Measurements from ENCODE around the gene ARIH2.
A peak's percentile ranks its signal among the peaks of the same experiment; 100 is the strongest.

The ARIH2 gene

DNA sequence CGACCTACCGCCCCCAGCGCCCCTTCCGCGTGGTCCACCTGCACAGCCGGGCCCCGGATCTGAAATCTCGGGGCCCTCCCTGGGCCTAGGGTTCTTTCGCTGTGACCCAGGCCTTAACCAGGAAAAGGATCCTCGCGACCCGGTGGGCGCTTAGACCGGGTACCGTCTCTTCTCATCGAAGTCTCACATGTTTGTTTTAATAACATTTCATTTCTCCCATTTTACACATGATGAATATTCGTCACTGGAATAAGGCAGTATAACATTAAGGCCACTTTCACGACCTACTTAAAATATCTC is 100.0 kb downstream of the ARIH2 start:
- no peak for DNase-seq (ENCODE audit: low read depth in 1 of 2, low spot score in 1 of 2)

DNA sequence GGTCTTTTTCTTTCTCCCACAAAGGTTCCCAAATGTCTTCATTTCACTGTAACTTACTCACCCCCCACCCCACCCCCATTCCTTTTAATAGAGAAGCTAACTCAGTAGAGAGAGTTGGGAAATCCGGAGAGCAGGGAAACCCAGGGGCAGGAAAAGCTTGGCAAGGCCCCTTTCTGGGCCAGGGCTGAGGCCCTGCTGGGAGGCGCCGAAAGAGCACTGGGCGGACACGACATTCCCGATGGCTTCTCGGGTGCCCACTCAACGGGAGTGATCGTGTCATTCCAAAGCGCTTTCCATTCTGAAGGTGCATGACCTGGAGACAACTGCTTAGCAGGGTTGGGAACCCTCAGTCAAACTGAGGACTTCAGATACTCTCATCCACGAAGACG is 101.3 kb downstream of the ARIH2 start:
- DNase-seq (ENCODE audit: low read depth in 1 of 2, low spot score in 1 of 2), result no peak

GRCh38 chr3:49020330-49021212 is 101.9 kb downstream of the ARIH2 start:
- DNase-seq (ENCODE audit: low read depth in 1 of 2, low spot score in 1 of 2), result no peak

DNA sequence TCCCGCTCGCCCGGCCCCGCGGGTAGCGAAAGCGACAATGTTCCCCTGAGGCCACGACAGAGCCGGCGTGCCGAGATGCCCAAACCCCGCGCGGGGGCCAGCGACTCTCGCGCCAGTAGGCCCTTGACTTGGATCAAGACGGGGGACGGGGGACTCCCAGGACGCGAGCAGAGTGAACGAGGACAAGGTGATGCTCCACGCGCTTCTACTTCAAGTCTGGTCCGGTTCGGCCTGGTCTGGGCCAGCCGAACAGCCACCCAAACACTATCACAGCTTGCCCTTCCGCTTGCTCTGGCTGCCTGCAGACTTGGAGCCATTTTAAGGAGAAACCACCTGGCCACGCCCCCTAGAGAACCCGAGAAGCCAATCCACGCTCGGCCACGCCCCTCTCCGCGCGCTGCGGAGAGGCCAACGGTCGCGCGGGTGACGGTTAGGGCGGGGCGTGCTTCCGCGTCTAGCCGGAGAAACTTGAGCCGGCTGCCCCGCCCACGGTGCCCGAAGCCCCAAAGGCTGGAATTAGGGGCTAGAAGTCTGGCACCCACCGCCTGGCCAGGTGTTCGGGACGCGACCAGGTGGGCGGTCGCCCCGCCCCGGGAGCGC is 102.7 kb downstream of the ARIH2 start:
- DNase-seq (ENCODE audit: low read depth in 1 of 2, low spot score in 1 of 2), result peak; percentile 97

DNA sequence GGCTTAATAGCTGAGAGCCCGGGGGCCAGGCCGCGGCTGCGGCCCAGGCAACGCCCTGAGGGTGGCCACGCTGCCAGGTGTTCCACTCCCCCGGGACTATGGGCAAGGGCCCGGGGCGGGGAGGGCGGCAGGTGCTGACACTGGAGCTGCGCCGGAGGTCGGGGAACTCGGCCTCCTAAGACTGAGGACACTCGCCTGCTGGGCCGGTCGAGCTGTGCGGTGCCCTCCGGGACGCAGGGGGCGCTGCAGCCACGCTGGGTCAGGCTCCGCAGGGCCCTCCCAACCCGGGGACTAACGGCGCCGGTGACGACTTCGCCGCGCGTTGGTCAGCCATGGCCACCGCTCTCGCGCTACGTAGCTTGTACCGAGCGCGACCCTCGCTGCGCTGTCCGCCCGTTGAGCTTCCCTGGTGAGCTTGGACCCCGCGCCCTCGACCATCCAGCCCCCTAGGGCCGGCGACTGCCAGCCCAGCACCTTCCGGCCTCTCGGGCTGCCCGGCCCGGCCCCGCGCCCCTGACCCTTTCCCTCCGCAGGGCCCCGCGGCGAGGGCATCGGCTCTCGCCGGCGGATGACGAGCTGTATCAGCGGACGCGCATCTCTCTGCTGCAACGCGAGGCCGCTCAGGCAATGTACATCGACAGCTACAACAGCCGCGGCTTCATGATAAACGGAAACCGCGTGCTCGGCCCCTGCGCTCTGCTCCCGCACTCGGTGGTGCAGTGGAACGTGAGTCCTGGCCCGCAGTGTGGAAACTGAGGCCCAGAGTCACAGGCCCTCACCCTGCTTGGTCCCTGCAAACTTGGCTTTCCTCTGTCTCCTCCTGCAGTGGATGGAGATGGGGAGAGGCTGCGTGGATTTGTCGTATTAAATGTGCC is 103.4 kb downstream of the ARIH2 start, which contains the start of gene NDUFAF3:
NDUFAF3 (plus strand) TSS at position 309 of the 875 bp plus-strand sequence; CDS start at position 333, 24 bp downstream.
- peak; percentile 83 to 90 for DNase-seq (ENCODE audit: low read depth in 1 of 2, low spot score in 1 of 2)

- no peak for DNase-seq (ENCODE audit: low read depth in 1 of 2, low spot score in 1 of 2)
Measured at GRCh38 chr3:49022688-49023171, 104.1 kb downstream of the ARIH2 start.

- no peak for DNase-seq (ENCODE audit: low read depth in 1 of 2, low spot score in 1 of 2)
Measured at GRCh38 chr3:49023775-49024174, 105.1 kb downstream of the ARIH2 start.

DNA sequence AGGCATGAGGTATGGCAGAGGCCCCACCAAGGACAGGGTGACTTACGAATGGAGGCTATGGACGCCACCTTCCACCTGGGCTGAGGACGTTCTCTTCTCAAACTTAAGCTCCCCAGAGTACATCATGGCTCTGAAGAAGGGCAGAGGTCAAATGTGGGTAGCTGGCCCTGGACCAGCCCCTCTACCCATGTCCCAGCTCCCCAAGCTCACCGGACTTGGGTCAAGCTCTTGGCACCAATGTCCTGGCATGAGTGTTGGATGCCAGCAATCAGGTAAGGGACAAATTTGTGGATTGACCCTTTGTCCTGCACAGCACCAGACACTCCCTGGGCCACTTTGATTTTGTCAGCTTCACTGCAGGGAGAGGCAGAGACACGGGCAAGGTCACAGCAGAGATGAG is 105.8 kb downstream of the ARIH2 start:
- DNase-seq (ENCODE audit: low read depth in 1 of 2, low spot score in 1 of 2), result no peak

GRCh38 chr3:49025005-49025792 is 106.6 kb downstream of the ARIH2 start:
- no peak for DNase-seq (ENCODE audit: low read depth in 1 of 2, low spot score in 1 of 2)

DNA sequence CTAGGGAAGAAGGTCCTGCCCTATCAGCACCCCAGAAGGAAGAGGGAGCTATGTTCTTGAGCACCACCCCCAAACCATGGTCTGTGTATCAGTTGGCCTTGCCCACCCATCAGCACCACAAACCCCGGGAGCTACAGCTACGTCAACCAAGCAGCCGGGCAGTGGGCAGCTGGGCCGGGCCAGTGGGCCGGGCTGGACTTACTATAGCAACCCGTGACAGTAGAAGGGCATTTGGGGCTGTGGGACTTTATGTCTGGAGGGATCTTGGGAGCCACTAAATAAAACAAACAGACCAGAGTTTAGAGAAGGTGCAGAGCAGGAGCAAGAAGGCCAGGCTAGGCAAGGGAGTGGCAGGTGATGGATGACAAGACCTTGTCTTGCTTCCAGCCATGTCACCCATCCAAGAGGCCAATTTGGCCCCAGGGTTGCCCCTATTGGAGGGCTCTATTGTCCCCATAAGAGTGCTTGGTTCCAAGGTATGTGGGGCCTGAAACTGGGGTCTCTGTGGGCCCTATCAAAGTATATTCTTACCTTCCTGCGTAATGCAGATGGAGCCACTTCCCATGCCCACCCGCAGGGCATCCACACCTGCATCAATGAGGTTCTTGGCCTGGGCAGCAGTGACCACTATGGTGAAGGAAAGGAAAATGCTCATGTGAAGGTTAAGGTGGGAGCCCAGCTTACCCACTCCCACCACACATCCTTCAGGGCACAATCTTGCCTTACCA is 107.3 kb downstream of the ARIH2 start:
- no peak for DNase-seq (ENCODE audit: low read depth in 1 of 2, low spot score in 1 of 2)

GRCh38 chr3:49026536-49026935 is 107.9 kb downstream of the ARIH2 start:
- DNase-seq (ENCODE audit: low read depth in 1 of 2, low spot score in 1 of 2), result no peak

- DNase-seq (ENCODE audit: low read depth in 1 of 2, low spot score in 1 of 2), result no peak
Measured at GRCh38 chr3:49027634-49028033, 109.0 kb downstream of the ARIH2 start.

DNA sequence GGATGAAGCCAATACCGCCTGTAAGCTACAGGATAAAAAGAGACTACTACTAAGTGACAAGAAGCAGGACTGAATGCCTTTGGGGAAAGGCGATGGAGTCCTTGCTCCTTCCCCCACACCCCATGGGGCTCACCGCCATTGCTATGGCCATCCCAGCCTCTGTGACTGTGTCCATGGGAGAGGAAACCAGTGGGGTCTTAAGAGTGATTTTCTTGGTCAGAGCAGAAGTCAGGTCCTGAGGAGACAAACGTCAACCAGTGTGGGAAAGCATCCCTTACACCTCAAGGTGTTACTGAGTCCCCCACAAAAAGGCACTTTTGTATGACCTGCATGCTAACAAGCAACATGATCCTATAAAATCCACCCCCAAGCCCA is 109.6 kb downstream of the ARIH2 start:
- no peak for DNase-seq (ENCODE audit: low read depth in 1 of 2, low spot score in 1 of 2)

- peak; percentile 86 to 92 for DNase-seq (ENCODE audit: low read depth in 1 of 2, low spot score in 1 of 2)
Measured at GRCh38 chr3:49028673-49029562, 110.3 kb downstream of the ARIH2 start, which contains the start of gene IMPDH2. TSS of gene IMPDH2 (minus strand) at chr3:49029398. CDS start at chr3:49029350, 48 bp downstream.

DNA sequence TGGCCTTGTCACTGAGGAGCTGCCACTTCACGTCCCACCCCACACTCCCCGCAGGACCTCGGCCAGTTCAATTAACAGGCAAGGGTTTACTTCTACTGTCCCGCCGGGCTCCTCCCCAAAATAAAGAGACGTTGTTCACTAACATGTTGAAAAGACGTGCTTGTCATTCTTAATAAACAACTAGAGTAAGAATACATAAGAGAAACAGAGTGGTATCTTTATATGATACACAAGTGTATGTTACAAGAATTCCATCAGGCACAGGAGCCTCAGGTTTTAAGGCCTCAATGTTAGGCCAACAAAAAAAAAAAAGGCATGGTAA is 110.9 kb downstream of the ARIH2 start:
- no peak for DNase-seq (ENCODE audit: low read depth in 1 of 2, low spot score in 1 of 2)

DNA sequence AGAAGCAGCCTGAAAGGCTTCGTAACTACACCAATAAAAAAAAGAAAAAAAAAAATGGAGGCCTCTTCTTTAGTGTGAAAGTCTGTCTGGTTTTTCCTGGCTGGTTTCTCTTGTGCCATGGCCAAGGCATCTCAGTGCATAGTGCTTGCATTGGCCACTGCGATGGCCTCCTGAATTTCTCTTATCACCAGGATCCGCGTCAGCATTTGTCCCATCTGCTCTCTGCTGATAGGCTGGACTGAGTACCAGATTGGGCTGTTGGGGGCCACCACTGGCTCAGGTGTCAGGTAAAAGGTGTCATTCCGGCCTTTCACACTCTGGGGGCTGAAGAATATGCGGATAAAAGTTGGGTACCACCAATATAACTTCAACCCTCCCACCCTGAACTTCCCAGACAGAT is 111.7 kb downstream of the ARIH2 start:
- DNase-seq (ENCODE audit: low read depth in 1 of 2, low spot score in 1 of 2), result no peak

DNA sequence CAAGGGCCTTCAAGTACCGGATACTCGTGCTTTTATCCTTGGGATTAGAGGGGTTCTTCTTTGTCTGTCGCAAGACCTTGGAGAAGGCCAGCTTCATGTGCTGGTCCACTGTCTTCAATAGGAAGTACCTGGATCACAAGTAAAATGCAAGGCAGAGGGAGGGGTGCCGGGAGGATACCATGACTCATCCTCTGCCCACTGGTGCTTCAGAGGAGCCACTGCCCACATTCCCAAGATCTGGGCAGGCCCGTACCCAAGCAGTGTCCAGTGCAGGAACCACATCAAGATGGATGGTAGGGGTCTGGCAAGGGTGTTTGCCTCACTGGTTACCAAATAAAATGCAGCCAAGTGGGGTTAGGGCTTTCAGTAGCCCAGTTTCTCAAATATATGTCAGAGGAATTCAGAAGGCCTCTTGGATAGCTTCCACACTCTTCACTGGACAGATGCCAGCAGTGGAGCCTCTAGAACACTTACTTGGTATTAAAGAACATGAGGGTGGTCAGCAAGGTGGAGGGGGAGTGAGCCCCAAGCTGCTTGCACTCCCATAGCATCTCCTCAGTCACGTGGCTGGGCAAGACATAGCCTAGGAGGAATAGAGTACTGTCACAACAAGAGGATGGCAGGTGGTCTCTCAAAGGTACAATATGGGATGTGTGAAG is 114.1 kb downstream of the ARIH2 start:
- DNase-seq (ENCODE audit: low read depth in 1 of 2, low spot score in 1 of 2), result no peak

GRCh38 chr3:49034650-49035049 is 116.0 kb downstream of the ARIH2 start:
- DNase-seq (ENCODE audit: low read depth in 1 of 2, low spot score in 1 of 2), result no peak

DNA sequence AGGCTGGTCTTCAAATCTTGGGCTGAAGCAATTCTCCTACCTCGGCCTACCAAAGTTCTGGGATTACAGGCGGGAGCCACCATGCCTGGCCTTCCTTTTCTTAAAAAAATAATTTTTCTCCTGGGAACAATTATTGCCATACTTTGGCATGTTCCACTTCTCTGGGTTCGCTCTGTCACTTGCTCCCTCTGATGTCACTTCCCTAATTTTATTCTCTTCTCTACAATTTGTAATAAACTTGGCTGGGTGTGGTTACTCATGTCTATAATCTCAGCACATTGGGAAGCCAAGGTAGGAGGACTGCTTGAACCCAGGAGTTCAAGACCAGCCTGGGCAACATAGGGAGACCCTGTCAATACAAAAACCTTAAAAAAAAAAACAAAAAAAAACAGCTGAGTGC is 116.6 kb downstream of the ARIH2 start:
- DNase-seq (ENCODE audit: low read depth in 1 of 2, low spot score in 1 of 2), result no peak
